Measurements from ENCODE around the gene TOGARAM2. TPM values are rescaled to one million over a fixed set of nuclear protein-coding genes. Genes with fewer than 3 reads are reported as not detected.

Gene TOGARAM2
- total and polyA plus RNA-seq, 2 of the 13 experiments (the other 11 are each of a cell fraction or from before 2014, with no cell fraction given) = under 0.01 to 0.05 TPM

- TF ChIP-seq POLR2G (IDR thresholded peaks at IDR 0.05; ENCODE audit: low read depth, low read length) (peak; percentile 44; the same call in 1 of the 2 replicates), MAFF (IDR thresholded peaks at IDR 0.05; ENCODE audit: low read depth, low read length) (0 out of 2 replicates have a peak, but pooled peaks have one; percentile 26), HNRNPK (IDR thresholded peaks at IDR 0.05; ENCODE audit: low read depth, low read length, poor library complexity, severe bottlenecking) (no peak), ZNF17 (CRISPR knock-in tag; IDR thresholded peaks at IDR 0.05) (no peak)
These were observed 36.4 kb upstream of the TOGARAM2 start (continued) for GRCh38 chr2:28944535-28945248.

- no peak overlapping the region for H3K4me3 ChIP-seq (replicated peaks in 1 of 3; ENCODE audit: insufficient read depth in 1 of 3, low read depth in 2 of 3, low read length in 3 of 3)
- no TSS peak for BruUV-seq (replicated peaks)
- H3K9ac ChIP-seq (ENCODE audit: insufficient read depth, low read depth, low read length) = no peak overlapping the region
- H3K79me2 ChIP-seq (ENCODE audit: insufficient read depth, low read length) = no peaks in the 10 kb centered on the region
- H3K9me3 ChIP-seq (ENCODE audit: low read length) = peaks cover 6% of the 10 kb centered on the region; the same call in 1 of the 2 replicates
- in situ Hi-C loops (cut with HindIII; ENCODE audit: extremely low pct_ligation_motif_present, low pct_unique_long_range_greater_than_20kb) (loop anchor here (10.0 kb wide), 1 partner anchor 123 kb away; no protein-coding TSS in a partner anchor), intact Hi-C loops (cut with micrococcal nuclease; ENCODE audit: unreplicated experiment) (no loop called here)
- H2AFZ ChIP-seq (ENCODE audit: low read length) = no peak overlapping the region
- FAIRE-seq (no peak), DNase-seq (ENCODE audit: low spot score) (no peak), ATAC-seq (no peak)
- ChIA-PET CTCF (ENCODE audit: low intra/inter-chr PET ratio, low total read pairs) (no interaction called here), POLR2A (no interaction called here)
- H3K27ac ChIP-seq (ENCODE audit: extremely low read length, insufficient read depth, low read length) = no peak overlapping the region
- peaks cover 19 to 51% of the 10 kb centered on the region in 2 experiments for H3K36me3 ChIP-seq (replicated peaks in 1 of 2; ENCODE audit: control insufficient read depth in 1 of 2, insufficient read depth in 2 of 2, low read length in 2 of 2)
- peak; percentile 36 for TF ChIP-seq AGO2 (optimal IDR thresholded peaks at IDR 0.05; ENCODE audit: low read depth, low read length)
- no peak for TF ChIP-seq NFIB (CRISPR knock-in tag; IDR thresholded peaks at IDR 0.05; ENCODE audit: borderline replicate concordance)
- 0 out of 4 replicates have a peak, but pooled peaks of 1 of the 2 experiments have one; percentile 26 for TF ChIP-seq POLR2A (IDR thresholded peaks at IDR 0.05; ENCODE audit: insufficient read depth in 1 of 2, low read depth in 2 of 2, low read length in 2 of 2)
- peak; percentile 93 for TF ChIP-seq RBM22 (optimal IDR thresholded peaks at IDR 0.05; ENCODE audit: low read length)
- TF ChIP-seq POLR2AphosphoS2 (IDR thresholded peaks at IDR 0.05; ENCODE audit: low read depth, low read length) = peak; percentile 77; the same call in 1 of the 2 replicates
- TF ChIP-seq POLR2AphosphoS5 (IDR thresholded peaks at IDR 0.05; ENCODE audit: low read depth, low read length) = peak; percentile 39; the same call in 1 of the 2 replicates
- TF ChIP-seq ZNF326 (CRISPR knock-in tag; IDR thresholded peaks at IDR 0.05; ENCODE audit: borderline replicate concordance) = no peak
- H3K27me3 ChIP-seq (ENCODE audit: control insufficient read depth in 1 of 2, insufficient read depth in 2 of 2, low read length in 2 of 2) = no peaks in the 10 kb centered on the region
- H4K20me1 ChIP-seq (ENCODE audit: insufficient read depth, low read length) = peaks cover 7% of the 10 kb centered on the region; the same call in 1 of the 2 replicates
- 59% methylated on average over 2 of the region's 2 CpGs for WGBS (ENCODE audit: low lambda C conversion rate)
- peaks cover 22% of the 10 kb centered on the region for H3K4me1 ChIP-seq (ENCODE audit: insufficient read depth, low read length)
- no peak overlapping the region for H3K4me2 ChIP-seq (ENCODE audit: low read depth, low read length)
These were observed 32.9 kb upstream of the TOGARAM2 start for GRCh38 chr2:28948160-28948559.

All from HepG2 (cell line).